NB4 (cell line): Measurements from ENCODE around the gene ECEL1.

ENCODE experiments used
- POLR2A ChIP-seq: IDR thresholded peaks from 2 replicates; pipeline ENCODE4 v1.6.1; 2011; ENCODE audit warnings: mild to moderate bottlenecking; ENCODE audit not compliant: insufficient read length; ENCODE audit errors: extremely low read depth
- TF ChIP-seq, protein P1 (sequence below): IDR thresholded peaks from one replicate; pipeline ENCODE4 v1.5.1; 2012; ENCODE audit warnings: low read depth, low read length

GRCh38 chr2:232460171-232460570 lies 27.5 kb downstream of the ECEL1 start:
- TF ChIP-seq POLR2A: no peak
- TF ChIP-seq, protein P1, sequence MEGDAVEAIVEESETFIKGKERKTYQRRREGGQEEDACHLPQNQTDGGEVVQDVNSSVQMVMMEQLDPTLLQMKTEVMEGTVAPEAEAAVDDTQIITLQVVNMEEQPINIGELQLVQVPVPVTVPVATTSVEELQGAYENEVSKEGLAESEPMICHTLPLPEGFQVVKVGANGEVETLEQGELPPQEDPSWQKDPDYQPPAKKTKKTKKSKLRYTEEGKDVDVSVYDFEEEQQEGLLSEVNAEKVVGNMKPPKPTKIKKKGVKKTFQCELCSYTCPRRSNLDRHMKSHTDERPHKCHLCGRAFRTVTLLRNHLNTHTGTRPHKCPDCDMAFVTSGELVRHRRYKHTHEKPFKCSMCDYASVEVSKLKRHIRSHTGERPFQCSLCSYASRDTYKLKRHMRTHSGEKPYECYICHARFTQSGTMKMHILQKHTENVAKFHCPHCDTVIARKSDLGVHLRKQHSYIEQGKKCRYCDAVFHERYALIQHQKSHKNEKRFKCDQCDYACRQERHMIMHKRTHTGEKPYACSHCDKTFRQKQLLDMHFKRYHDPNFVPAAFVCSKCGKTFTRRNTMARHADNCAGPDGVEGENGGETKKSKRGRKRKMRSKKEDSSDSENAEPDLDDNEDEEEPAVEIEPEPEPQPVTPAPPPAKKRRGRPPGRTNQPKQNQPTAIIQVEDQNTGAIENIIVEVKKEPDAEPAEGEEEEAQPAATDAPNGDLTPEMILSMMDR: no peak
